ENCODE data around the gene HAPLN2. TPM values are rescaled to one million over a fixed set of nuclear protein-coding genes. Genes with fewer than 3 reads are reported as not detected.
A peak's percentile ranks its signal among the peaks of the same experiment; 100 is the strongest.
"Not testable (repeated sequence)": the region's sequence is repeated elsewhere in the genome, so short reads cannot be mapped to it uniquely, and the experiment has no call there.

HAPLN2 gene
- total and polyA plus RNA-seq, 12 donors, result 0.24 to 6.3 (median 0.81) TPM; not detected in 1

- no peak for ATAC-seq
- TF ChIP-seq CTCF (IDR thresholded peaks at IDR 0.05), result peak in 5 of 9 donors; percentile 22 to 42 (median 37)
- no peak overlapping the region for H3K27ac ChIP-seq
- no peak for DNase-seq
- 39 to 41% methylated on average over 10 of the region's 10 CpGs for WGBS, 2 donors
- no peaks in the 10 kb centered on the region for H3K9me3 ChIP-seq
- H3K4me1 ChIP-seq, result peaks cover 7 to 25% (median 15%) of the 10 kb centered on the region in 9 donors
- H3K36me3 ChIP-seq, result peaks cover 0 to 18% (median 6%) of the 10 kb centered on the region in 9 donors
- H3K27me3 ChIP-seq, result no peaks in the 10 kb centered on the region
- H3K4me3 ChIP-seq, result no peak overlapping the region
- intact Hi-C loops (cut with DNase I), result loop anchor here in 5 of 10 donors (2.0 to 10.0 kb wide), 6 partner anchors 100 to 218 kb away; partner anchors contain the start of gene MEF2D (in 1 of the 5)
These were observed 16.6 kb upstream of the HAPLN2 start for GRCh38 chr1:156602557-156602993.

GRCh38 chr1:156607344-156607743, 11.9 kb upstream of the HAPLN2 start:
- not testable (repeated sequence) for ATAC-seq, DNase-seq, H3K4me3 ChIP-seq, H3K4me1 ChIP-seq, H3K9me3 ChIP-seq, H3K36me3 ChIP-seq, H3K27ac ChIP-seq
- H3K27me3 ChIP-seq, result peaks cover 0 to 22% (median 0%) of the 10 kb centered on the region in 7 donors
- intact Hi-C loops (cut with DNase I), result loop anchor here in 6 of 10 donors (5.0 to 10.0 kb wide), 5 partner anchors 123 to 223 kb away; no protein-coding TSS in a partner anchor
- 84 to 90% methylated on average over 4 of the region's 4 CpGs for WGBS, 2 donors

GRCh38 chr1:156608036-156608674, 11.1 kb upstream of the HAPLN2 start:
- peak; percentile 84 to 96 (median 93) for ATAC-seq
- H3K27ac ChIP-seq, result no peak overlapping the region

GRCh38 chr1:156608981-156609380, 10.2 kb upstream of the HAPLN2 start:
- no peaks in the 10 kb centered on the region for H3K9me3 ChIP-seq
- ATAC-seq (peak in 2 of 8 donors; percentile 23), DNase-seq (no peak)
- peak in 6 of 9 donors; percentile 19 to 48 (median 34) for TF ChIP-seq CTCF (IDR thresholded peaks at IDR 0.05)
- no peaks in the 10 kb centered on the region for H3K36me3 ChIP-seq
- intact Hi-C loops (cut with DNase I), result loop anchor here in 9 of 10 donors (1.0 to 10.0 kb wide), 12 partner anchors 24 to 228 kb away; no protein-coding TSS in a partner anchor
- H3K4me1 ChIP-seq, result peaks cover 0 to 9% (median 0%) of the 10 kb centered on the region in 9 donors
- no peak overlapping the region for H3K27ac ChIP-seq
- H3K27me3 ChIP-seq, result peaks cover 0 to 22% (median 0%) of the 10 kb centered on the region in 7 donors
- no peak overlapping the region for H3K4me3 ChIP-seq
- WGBS, 2 donors, result 48 to 51% methylated on average over 6 of the region's 6 CpGs

More at GRCh38 chr1:156608036-156608674, 11.1 kb upstream of the HAPLN2 start:
- TF ChIP-seq CTCF (IDR thresholded peaks at IDR 0.05), result peak; percentile 64 to 86 (median 78)
- no peak overlapping the region for H3K4me3 ChIP-seq
- DNase-seq, result peak in 1 of 2 donors; percentile 70
- peaks cover 0 to 9% (median 0%) of the 10 kb centered on the region in 9 donors for H3K4me1 ChIP-seq
- H3K36me3 ChIP-seq, result no peaks in the 10 kb centered on the region
- no peaks in the 10 kb centered on the region for H3K9me3 ChIP-seq
- peaks cover 0 to 22% (median 0%) of the 10 kb centered on the region in 7 donors for H3K27me3 ChIP-seq
- WGBS, 2 donors, result 31% methylated on average over 7 of the region's 7 CpGs
- intact Hi-C loops (cut with DNase I), result loop anchor here in 9 of 10 donors (1.0 to 10.0 kb wide), 12 partner anchors 23 to 227 kb away; no protein-coding TSS in a partner anchor

GRCh38 chr1:156610072-156610471, 9.1 kb upstream of the HAPLN2 start:
- not testable (repeated sequence) for DNase-seq
- 92 to 95% methylated on average over 9 of the region's 9 CpGs for WGBS, 2 donors

More at GRCh38 chr1:156610072-156610471, 9.1 kb upstream of the HAPLN2 start:
- not testable (repeated sequence) for H3K36me3 ChIP-seq, ATAC-seq, H3K9me3 ChIP-seq, H3K27ac ChIP-seq, H3K4me3 ChIP-seq
- peaks cover 0 to 22% (median 0%) of the 10 kb centered on the region in 7 donors for H3K27me3 ChIP-seq
- peaks cover 0 to 14% (median 6%) of the 10 kb centered on the region in 9 donors for H3K4me1 ChIP-seq
- intact Hi-C loops (cut with DNase I), result loop anchor here in 4 of 10 donors (5.0 to 10.0 kb wide), 4 partner anchors 33 to 228 kb away; partner anchors contain the start of gene TTC24 (in 1 of the 4)

Measured in heart right ventricle (tissue), 16 donors.